HCT116 (cell line): ENCODE measurements around the gene SLC46A3. TPM values are rescaled to one million over a fixed set of nuclear protein-coding genes. Genes with fewer than 3 reads are reported as not detected.

Experiments used
- ATAC-seq: fragments of 200-7000 bp; cut with Tn5 transposase; 2 replicates; pipeline ENCODE4 v1.9.1; 2020; ENCODE audit warnings: mild to moderate bottlenecking, moderate library complexity
- BruUV-seq: library from RNA; stranded (reverse); fragments of 400-500 nt; replicated peaks from 2 replicates; lab custom pipeline; 2021; lab: Mats Ljungman, UMichigan
- CTCF ChIA-PET: fragments of 300-600 bp; sonication (Branson Sonifier 250); formaldehyde crosslinking; loops from one replicate; lab custom pipeline; 2021; ENCODE audit warnings: antibody characterized with exemption; lab: Charles Lee
- POLR2A ChIA-PET: fragments of 300-600, 350-600 bp; sonication (Branson Sonifier 250); formaldehyde crosslinking; loops from one replicate; lab custom pipeline; 2021; ENCODE audit warnings: antibody characterized with exemption; lab: Charles Lee
- RAD21 ChIA-PET, 2 experiments: fragments of 300-600 bp; sonication (Branson Sonifier 250); formaldehyde crosslinking; loops; one replicate each; lab custom pipeline; 2023; ENCODE audit warnings: low total read pairs in 2 of 2; ENCODE audit not compliant: uncharacterized antibody in 2 of 2, unreplicated experiment in 2 of 2, low non-redundant PET in 1 of 2; lab: Charles Lee
- DNase-seq: peaks from one replicate; pipeline ENCODE4 v3.0.0-alpha.2; 2010; ENCODE audit warnings: low read depth, low spot score
- H2AFZ ChIP-seq: fragments of 200-600 bp; shearing (Covaris generic), sonication (generic); 2 replicates; pipeline ENCODE4 v1.6.1; 2017; ENCODE audit warnings: low read depth, mixed run types, mixed read lengths, antibody characterized with exemption, low read length; ENCODE audit not compliant: poor library complexity, severe bottlenecking
- H3K27ac ChIP-seq: 2 replicates; pipeline ENCODE4 v1.5.1; 2012; ENCODE audit warnings: low read depth, low read length
- H3K27me3 ChIP-seq: fragments of 200-600 bp; sonication (generic); 2 replicates; pipeline ENCODE4 v1.6.1; 2016; ENCODE audit warnings: mixed run types, low read length, mixed read lengths; ENCODE audit not compliant: insufficient read depth
- H3K36me3 ChIP-seq, 2 experiments: fragments of 200-500 bp in 1 of 2; fragments of 200-600 bp in 1 of 2; sonication (Bioruptor generic) in 1 of 2; sonication (generic) in 1 of 2; 2 replicates each; pipeline versions ENCODE4 v1.5.1 to v1.6.1; 2014 to 2016; ENCODE audit warnings: low read length in 2 of 2, inconsistent platforms in 1 of 2, mixed read lengths in 1 of 2, mixed run types in 1 of 2; ENCODE audit not compliant: insufficient read depth in 2 of 2, control insufficient read depth in 1 of 2
- H3K4me1 ChIP-seq, 2 experiments: fragments of 200-600 bp in 1 of 2; sonication (generic) in 1 of 2; 2 replicates each; pipeline versions ENCODE4 v1.5.1 to v1.6.1; 2012 to 2017; ENCODE audit warnings: low read length in 2 of 2, inconsistent platforms in 1 of 2, mild to moderate bottlenecking in 1 of 2, mixed read lengths in 1 of 2, mixed run types in 1 of 2, moderate library complexity in 1 of 2; ENCODE audit not compliant: insufficient read depth in 2 of 2, control insufficient read depth in 1 of 2
- H3K4me2 ChIP-seq: fragments of 200-600 bp; sonication (generic); 2 replicates; pipeline ENCODE4 v1.6.1; 2017; ENCODE audit warnings: mixed run types, low read length, mixed read lengths
- H3K4me3 ChIP-seq, 2 experiments: fragments of 200-600 bp in 1 of 2; sonication (generic) in 1 of 2; replicated peaks in 1 of 2; 2 replicates each; pipeline ENCODE4 v1.5.1; 2011 to 2016; ENCODE audit warnings: low read length in 2 of 2, control low read depth in 1 of 2, low read depth in 1 of 2, mild to moderate bottlenecking in 1 of 2, mixed read lengths in 1 of 2, mixed run types in 1 of 2
- H3K79me2 ChIP-seq: fragments of 200-600 bp; sonication (generic); 2 replicates; pipeline ENCODE4 v1.6.1; 2017; ENCODE audit warnings: mild to moderate bottlenecking, mixed run types, low read length, moderate library complexity, mixed read lengths; ENCODE audit not compliant: insufficient read depth
- H3K9ac ChIP-seq: fragments of 200-600 bp; sonication (generic); 2 replicates; pipeline ENCODE4 v1.6.1; 2016; ENCODE audit warnings: low read length, mixed read lengths
- H3K9me2 ChIP-seq: fragments of 200-600 bp; sonication (generic), shearing (Covaris generic); 2 replicates; pipeline ENCODE4 v1.6.1; 2017; ENCODE audit warnings: mixed run types, mild to moderate bottlenecking, moderate library complexity; ENCODE audit not compliant: insufficient read depth
- H3K9me3 ChIP-seq, 2 experiments: fragments of 200-500 bp in 1 of 2; fragments of 200-600 bp in 1 of 2; sonication (Bioruptor generic) in 1 of 2; sonication (generic) in 1 of 2; 2 replicates each; pipeline ENCODE4 v1.6.1; 2014 to 2017; ENCODE audit warnings: low read length in 2 of 2, mixed read lengths in 2 of 2, inconsistent platforms in 1 of 2, low read depth in 1 of 2, mild to moderate bottlenecking in 1 of 2, mixed run types in 1 of 2, moderate library complexity in 1 of 2; ENCODE audit not compliant: control insufficient read depth in 1 of 2, insufficient read depth in 1 of 2
- H4K20me1 ChIP-seq: fragments of 200-600 bp; sonication (generic), shearing (Covaris generic); 2 replicates; pipeline ENCODE4 v1.6.1; 2017; ENCODE audit warnings: mixed run types, mild to moderate bottlenecking, moderate library complexity; ENCODE audit not compliant: insufficient read depth
- EZH2phosphoT487 ChIP-seq: fragments of 200-600 bp; IDR thresholded peaks from 2 replicates; pipeline ENCODE4 v1.6.1; 2018; ENCODE audit warnings: antibody characterized with exemption, borderline replicate concordance
- JUND ChIP-seq: IDR thresholded peaks from 2 replicates; pipeline ENCODE4 v1.6.1; 2012
- REST ChIP-seq: IDR thresholded peaks from 2 replicates; pipeline ENCODE4 v1.6.1; 2012; ENCODE audit warnings: low read depth
- TCF7L2 ChIP-seq: IDR thresholded peaks from 2 replicates; pipeline ENCODE4 v1.7.0; 2011; ENCODE audit warnings: borderline replicate concordance, inconsistent platforms; ENCODE audit not compliant: insufficient read depth, insufficient read length; ENCODE audit errors: extremely low read depth
- YY1 ChIP-seq: IDR thresholded peaks from 2 replicates; pipeline ENCODE4 v1.6.1; 2011; ENCODE audit warnings: low read length, low read depth, moderate library complexity, mild to moderate bottlenecking; ENCODE audit not compliant: insufficient replicate concordance; ENCODE audit errors: extremely low read depth
- ZFX ChIP-seq: fragments of 450-650 bp; IDR thresholded peaks from 2 replicates; pipeline ENCODE4 v1.6.1; 2017
- intact Hi-C: fragments of 100-400 bp; cut with micrococcal nuclease; formaldehyde crosslinking; loops from 2 replicates; pipeline ENCODE4 v1.10.0; 2022
- total RNA-seq: library from RNA; stranded (reverse); gene quantifications from one replicate; pipeline ENCODE4 v1.2.1, GENCODE V29; 2021; ENCODE audit not compliant: unreplicated experiment

The SLC46A3 gene
- total RNA-seq, 1 experiment from 2014 or later, result 0.93 TPM

DNA sequence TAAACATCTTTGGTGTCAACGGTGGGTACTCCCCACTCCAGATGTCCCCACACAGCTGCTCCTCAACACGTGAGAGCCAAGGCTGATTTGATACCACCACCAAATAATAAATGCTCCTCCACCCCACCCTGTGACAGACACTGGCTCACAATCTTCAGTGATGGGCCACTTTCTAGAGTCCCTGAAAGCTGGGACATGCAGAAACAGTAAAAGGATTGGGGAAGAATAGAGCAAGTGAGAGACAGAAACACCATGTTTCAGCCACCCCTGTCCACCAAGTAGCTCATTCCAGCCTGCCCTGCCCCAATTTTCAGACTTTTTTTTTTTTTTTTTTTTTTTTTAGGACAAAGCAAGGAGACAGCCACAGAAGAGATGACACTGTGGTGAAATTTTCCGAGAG lies 1.6 kb downstream of the SLC46A3 start:
- Histone ChIP-seq H3K79me2 (no peaks in the 10 kb centered on the region), H3K27me3 (no peaks in the 10 kb centered on the region), H3K9ac (no peak overlapping the region), H3K4me1 (peaks cover 14 to 31% of the 10 kb centered on the region in 2 experiments; a peak in 3 of 4 replicates), H2AFZ (no peak overlapping the region), H3K27ac (no peak overlapping the region), H4K20me1 (no peaks in the 10 kb centered on the region), H3K4me2 (peak overlapping the region; percentile 87; the same call in 1 of the 2 replicates), H3K4me3 (no peak overlapping the region), H3K9me2 (no peaks in the 10 kb centered on the region), H3K36me3 (no peaks in the 10 kb centered on the region), H3K9me3 (no peaks in the 10 kb centered on the region)
- intact Hi-C loops, result no loop called here
- no peak for ATAC-seq
- CTCF ChIA-PET, result interaction anchor here (2.6 kb wide), 1 partner anchor 80 kb away, joined by 7 read pairs; no protein-coding TSS in a partner anchor
- DNase-seq, result no peak
- no TSS peak for BruUV-seq
- RAD21 ChIA-PET, result no interaction called here
- no peak for TF ChIP-seq JUND
- TF ChIP-seq REST, result no peak
- no peak for TF ChIP-seq EZH2phosphoT487
- no peak for TF ChIP-seq TCF7L2
- TF ChIP-seq YY1, result no peak
- no peak for TF ChIP-seq ZFX
- POLR2A ChIA-PET, result interaction anchor here (1.6 kb wide), 1 partner anchor 18 kb away, joined by 3 read pairs; no protein-coding TSS in a partner anchor
